GM18507 (cell line): ENCODE results near the gene TCERG1L.
"Not testable (repeated sequence)": the region's sequence is repeated elsewhere in the genome, so short reads cannot be mapped to it uniquely, and the experiment has no call there.

ENCODE experiments used
- DNase-seq: peaks from one replicate; pipeline ENCODE4 v3.0.0; 2011; ENCODE audit warnings: low read depth; ENCODE audit not compliant: insufficient read length; ENCODE audit errors: extremely low spot score
- FAIRE-seq: peaks from 2 replicates; lab custom pipeline; 2011; peaks lifted over from hg19 to GRCh38; lab: Jason Lieb, UNC

TCERG1L gene

DNA sequence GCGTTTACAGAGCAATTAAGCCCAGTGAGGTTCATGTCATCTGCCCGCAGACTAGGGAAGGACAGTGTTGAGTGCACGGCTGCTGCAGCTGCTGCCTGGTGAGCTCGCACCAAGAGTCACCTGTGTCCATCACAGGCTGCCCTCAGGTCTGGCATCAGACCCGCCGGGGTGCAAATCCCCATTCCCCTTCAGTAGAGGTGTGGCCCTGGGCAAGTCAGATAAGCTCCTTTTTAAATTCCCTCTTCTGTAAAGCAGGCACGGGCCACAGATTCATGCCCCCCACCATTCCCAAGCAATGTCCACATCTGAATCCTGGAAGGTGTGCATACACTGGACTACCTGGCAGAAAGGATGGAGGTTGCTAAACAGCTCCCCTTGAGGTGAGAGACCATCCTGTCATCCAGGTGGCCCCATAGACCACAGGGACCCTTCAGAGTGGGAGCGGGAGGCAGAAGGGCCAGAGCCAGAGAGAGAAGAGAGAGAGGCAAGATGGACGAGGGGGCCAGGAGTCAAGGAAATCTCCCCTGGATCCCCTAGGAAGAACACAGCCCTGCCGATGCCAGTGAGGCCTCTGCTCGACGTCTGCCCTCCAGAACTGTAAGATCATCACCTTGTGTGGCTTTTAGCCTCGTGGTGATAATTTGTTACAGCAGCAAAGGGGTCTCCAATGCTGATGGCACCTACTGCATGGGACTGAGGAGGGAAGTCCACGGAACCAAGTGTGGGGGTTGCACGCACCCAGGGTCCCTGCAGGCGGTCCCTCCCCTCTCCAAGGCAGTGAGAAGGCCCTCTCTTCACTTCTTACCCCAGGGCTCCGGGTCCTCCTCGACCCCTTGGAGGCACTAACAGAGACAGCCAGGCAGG, 168.8 kb downstream of the TCERG1L start:
- DNase-seq (no peak), FAIRE-seq (no peak)

DNA sequence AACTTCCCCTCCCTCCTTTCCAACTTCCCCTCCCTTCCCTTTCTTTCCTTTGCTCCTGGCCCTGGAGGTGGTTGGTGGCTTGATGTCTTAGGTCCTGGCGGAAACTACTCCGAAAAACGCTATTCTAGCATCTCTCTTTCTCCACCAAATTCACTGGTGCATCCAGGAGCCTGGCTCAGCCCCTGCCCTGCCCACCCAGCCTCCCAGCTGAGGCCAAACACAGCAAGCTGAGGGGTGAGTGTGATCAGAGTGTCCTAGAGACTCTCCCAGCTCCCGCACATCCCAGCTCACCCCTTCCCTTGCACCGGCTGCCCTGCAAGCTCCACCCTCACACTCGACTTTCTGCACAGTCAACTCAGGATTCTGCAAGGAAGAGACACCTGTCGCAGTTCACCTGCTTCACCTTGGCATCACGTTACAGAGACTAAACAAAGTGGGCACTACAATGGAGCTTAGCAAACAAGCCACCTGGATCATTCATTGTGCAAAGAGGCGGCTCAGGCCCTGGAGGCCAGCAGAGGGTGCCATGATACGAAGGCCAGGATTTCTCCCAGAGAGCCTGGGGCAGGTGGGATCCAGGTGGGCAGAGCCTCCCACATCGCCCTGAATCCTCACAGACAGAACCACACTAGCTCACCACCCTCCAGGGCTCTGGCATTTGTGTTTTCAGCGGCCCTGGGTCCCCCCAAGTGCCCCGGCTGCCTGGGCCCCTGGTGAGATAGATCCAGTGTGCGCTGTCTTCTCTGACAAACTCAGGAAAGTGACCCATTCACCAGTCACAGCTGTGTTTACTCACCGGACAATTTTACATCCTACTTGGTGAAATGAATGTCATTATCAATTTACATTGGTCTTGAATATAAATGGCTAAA, 169.6 kb downstream of the TCERG1L start:
- FAIRE-seq = no peak
- DNase-seq = no peak

- FAIRE-seq (no peak), DNase-seq (no peak)
Observed at GRCh38 chr10:131141207-131141606, 170.3 kb downstream of the TCERG1L start.

- no peak for FAIRE-seq
- no peak for DNase-seq
Observed at GRCh38 chr10:131140606-131141005, 170.9 kb downstream of the TCERG1L start.

GRCh38 chr10:131137223-131137622, 174.3 kb downstream of the TCERG1L start:
- DNase-seq (no peak), FAIRE-seq (no peak)

DNA sequence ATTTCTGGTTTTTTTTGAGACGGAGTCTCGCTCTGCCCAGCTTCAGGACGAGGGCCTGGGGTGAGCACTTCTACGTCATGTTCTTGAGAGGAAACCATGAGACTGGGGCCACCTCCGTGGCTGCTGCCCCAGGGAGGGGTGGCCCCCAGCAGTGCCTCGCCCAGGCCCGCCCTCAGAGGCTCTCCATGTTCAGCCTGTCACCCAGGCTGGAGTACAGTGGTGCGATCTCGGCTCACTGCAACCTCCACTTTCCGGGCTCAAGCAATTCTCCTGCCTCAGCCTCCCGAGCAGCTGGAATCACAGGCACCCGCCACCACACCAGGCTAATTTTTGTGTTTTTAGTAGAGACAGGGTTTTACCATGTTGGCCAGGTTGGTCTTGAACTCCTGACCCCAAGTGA, 175.2 kb downstream of the TCERG1L start:
- not testable (repeated sequence) for DNase-seq, FAIRE-seq

DNA sequence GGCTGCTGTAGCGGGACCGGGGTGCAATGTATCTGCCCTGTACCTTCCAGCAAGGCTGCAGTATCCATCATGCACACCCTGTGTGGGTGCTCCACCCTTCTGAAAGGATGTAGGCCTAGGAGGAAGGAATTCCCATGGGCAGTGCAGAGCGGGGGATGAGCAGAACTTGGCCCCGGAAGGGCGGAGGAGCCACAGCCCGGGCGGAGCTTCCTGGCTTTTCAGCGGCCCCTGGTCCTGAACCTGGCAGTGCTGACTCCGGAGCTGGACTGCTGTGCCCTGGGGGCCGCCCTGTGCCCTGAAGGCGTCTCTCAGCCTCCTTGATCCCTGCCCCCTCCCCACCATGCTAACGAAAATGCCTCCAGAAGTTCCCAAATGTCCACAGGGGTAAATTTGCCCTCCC, 175.8 kb downstream of the TCERG1L start:
- FAIRE-seq = no peak

DNA sequence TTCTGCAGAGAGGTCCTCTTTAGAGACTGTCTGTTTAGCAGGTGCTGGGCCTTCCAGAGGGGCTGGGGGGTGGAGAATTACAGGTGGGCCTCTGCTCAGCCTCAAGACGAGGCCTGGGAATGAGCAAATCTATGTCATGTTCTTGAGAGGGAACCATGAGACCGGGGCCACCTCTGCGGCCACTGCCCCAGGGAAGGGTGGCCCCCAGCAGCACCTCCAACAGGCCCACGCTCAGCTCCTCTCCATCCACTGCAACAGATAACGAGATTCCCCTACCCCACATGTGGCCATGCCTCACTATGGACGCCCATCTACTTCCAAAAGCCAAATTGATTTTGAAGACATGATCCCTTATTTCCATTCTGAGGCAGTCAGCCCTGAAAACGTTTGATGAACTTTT, 176.9 kb downstream of the TCERG1L start:
- DNase-seq = no peak
- no peak for FAIRE-seq

More for the DNA sequence above, 175.8 kb downstream of the TCERG1L start:
- DNase-seq = no peak

GRCh38 chr10:131134001-131134576, 177.4 kb downstream of the TCERG1L start:
- no peak for DNase-seq
- no peak for FAIRE-seq

DNA sequence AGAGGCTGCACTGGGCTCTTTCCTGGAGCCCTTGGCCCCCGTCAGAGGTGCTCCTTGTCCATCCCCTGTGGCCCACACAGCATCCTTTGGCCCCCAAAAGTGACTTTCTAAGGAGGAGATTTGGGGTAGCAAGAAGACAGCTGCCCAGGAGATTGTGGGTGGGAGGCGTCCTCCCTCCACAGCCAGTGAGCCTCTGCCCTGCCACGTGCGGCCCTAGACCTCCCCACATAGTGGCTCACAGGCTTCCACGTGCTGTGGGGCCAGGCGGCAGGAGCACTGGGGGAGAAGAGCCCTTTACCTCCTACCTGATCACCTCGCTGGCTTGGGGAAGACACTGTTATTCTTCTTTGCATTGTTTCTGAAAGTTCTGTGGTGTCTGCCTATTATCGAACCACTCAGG, 178.8 kb downstream of the TCERG1L start:
- no peak for FAIRE-seq

GRCh38 chr10:131131726-131132591, 179.6 kb downstream of the TCERG1L start:
- FAIRE-seq (no peak), DNase-seq (no peak)

More for the DNA sequence above, 178.8 kb downstream of the TCERG1L start:
- DNase-seq = no peak

- no peak for DNase-seq
- FAIRE-seq = no peak
Observed at GRCh38 chr10:131130025-131130424, 181.5 kb downstream of the TCERG1L start.

GRCh38 chr10:131129544-131129943, 182.0 kb downstream of the TCERG1L start:
- DNase-seq = no peak
- no peak for FAIRE-seq

- no peak for FAIRE-seq
Observed at GRCh38 chr10:131128731-131129130, 182.8 kb downstream of the TCERG1L start.

DNA sequence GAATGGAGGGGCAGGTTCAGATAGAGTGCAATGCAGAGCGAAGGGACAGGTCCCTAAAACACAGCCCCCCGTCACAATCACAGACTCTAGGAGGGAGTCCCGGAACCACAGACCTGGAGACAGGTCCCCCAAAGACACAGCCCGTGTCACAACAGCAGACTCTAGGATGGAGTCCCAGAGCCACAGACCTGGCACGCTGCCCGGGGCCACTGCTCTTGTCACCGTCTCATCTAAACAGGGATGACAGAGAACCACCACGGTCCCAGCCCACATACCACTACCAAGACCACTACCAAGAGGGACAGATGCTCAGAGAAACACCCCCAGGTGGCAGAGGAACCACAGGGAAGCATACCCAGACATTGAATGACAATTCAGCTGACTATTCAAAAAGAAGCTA, 183.9 kb downstream of the TCERG1L start:
- DNase-seq (no peak), FAIRE-seq (no peak)

More at GRCh38 chr10:131128731-131129130, 182.8 kb downstream of the TCERG1L start:
- no peak for DNase-seq

DNA sequence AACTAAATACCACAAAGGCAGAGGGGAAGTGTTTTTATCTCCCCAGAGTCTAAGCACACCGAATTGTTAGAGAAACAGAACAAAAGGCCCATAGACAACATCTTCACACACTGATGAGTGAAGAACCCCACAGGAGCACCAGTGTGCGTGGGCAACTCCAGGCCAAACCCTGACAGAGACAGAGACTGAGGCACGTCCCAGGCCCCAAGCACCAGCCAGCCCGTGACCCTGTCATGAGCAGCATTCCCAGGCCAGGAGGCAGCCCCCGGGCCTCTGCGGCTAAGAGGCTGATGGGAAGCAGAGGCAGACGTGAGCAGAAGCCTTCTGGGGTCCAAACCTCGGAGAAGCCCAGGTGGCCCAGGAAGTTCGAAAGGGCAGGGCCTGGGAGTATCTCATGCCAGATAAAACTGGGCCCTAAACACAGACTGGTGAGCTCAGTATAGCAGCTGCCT, 184.4 kb downstream of the TCERG1L start:
- no peak for FAIRE-seq

GRCh38 chr10:131126321-131127137, 185.0 kb downstream of the TCERG1L start:
- FAIRE-seq (no peak), DNase-seq (no peak)

More for the DNA sequence above, 184.4 kb downstream of the TCERG1L start:
- DNase-seq = no peak

GRCh38 chr10:131125511-131126225, 185.9 kb downstream of the TCERG1L start:
- DNase-seq (no peak), FAIRE-seq (no peak)
